Esophagus (tissue), 2 donors: Measurements from ENCODE around the gene RNU6-9. TPM values are rescaled to one million over a fixed set of nuclear protein-coding genes. Genes with fewer than 3 reads are reported as not detected.

Source experiments
- H3K27ac ChIP-seq, 2 donors: one replicate each; pipeline ENCODE4 v1.5.1; 2013; ENCODE audit warnings: low read depth in 2 of 2, mild to moderate bottlenecking in 2 of 2, inconsistent platforms in 1 of 2, low read length in 1 of 2, moderate library complexity in 1 of 2
- H3K27me3 ChIP-seq, 2 donors: one replicate each; pipeline ENCODE4 v1.6.1; 2013; ENCODE audit warnings: low read length in 2 of 2, control low read depth in 1 of 2, mild to moderate bottlenecking in 1 of 2; ENCODE audit not compliant: insufficient read depth in 2 of 2, control insufficient read depth in 1 of 2
- H3K36me3 ChIP-seq, 2 donors: one replicate each; pipeline ENCODE4 v1.6.1; 2013; ENCODE audit warnings: low read length in 1 of 2; ENCODE audit not compliant: control insufficient read depth in 2 of 2, insufficient read depth in 2 of 2
- H3K4me1 ChIP-seq, 2 donors: one replicate each; pipeline ENCODE4 v1.6.1; 2013; ENCODE audit warnings: low read length in 1 of 2; ENCODE audit not compliant: control insufficient read depth in 2 of 2, insufficient read depth in 2 of 2
- H3K4me3 ChIP-seq, 2 donors: one replicate each; pipeline ENCODE4 v1.5.1; 2013; ENCODE audit warnings: low read length in 2 of 2, mild to moderate bottlenecking in 2 of 2, low read depth in 1 of 2, moderate library complexity in 1 of 2
- H3K9me3 ChIP-seq, 2 donors: one replicate each; pipeline ENCODE4 v1.6.1; 2013; ENCODE audit warnings: mild to moderate bottlenecking in 2 of 2, low read depth in 1 of 2, low read length in 1 of 2, moderate library complexity in 1 of 2; ENCODE audit not compliant: control insufficient read depth in 2 of 2, insufficient read depth in 1 of 2
- WGBS, 2 donors: extraction: QIAGEN DNeasy Blood & Tissue Kit; methylation state at CpG; one replicate each; pipeline ENCODE4 v1.1.7; 2013; 5-methylcytosine and 5-hydroxymethylcytosine counted together
- polyA plus RNA-seq, 2 donors: library from polyadenylated mRNA; stranded (reverse); fragments of 200-250 nt; gene quantifications; one replicate each; pipeline ENCODE4 v1.2.3, GENCODE V29; 2013
- donor health status: healthy with polysubstance abuse.
- donor health status: Bipolar disorder and iron deficiency.

The RNU6-9 gene
- polyA plus RNA-seq, 2 donors = not detected

- Histone ChIP-seq H3K27ac (peak within 1 kb of the TSS; percentile 92 to 95), H3K27me3 (peaks cover 0 to 10% of the 10 kb centered on the region in 2 donors), H3K9me3 (no peaks in the 10 kb centered on the region), H3K4me1 (peaks cover 7 to 14% of the 10 kb centered on the region in 2 donors), H3K36me3 (peaks cover 0 to 2% of the 10 kb centered on the region in 2 donors), H3K4me3 (peak within 1 kb of the TSS; percentile 67 to 85)
- 1% methylated on average over 62 to 72 of the region's 76 CpGs for WGBS, 2 donors
Observed at GRCh38 chr19:913080-913748, 19.9 kb downstream of the RNU6-9 start, which contains the start of gene R3HDM4. R3HDM4 (minus strand) TSS chr19:913219; CDS start chr19:913157, 62 bp downstream.

- Histone ChIP-seq H3K36me3 (no peaks in the 10 kb centered on the region), H3K9me3 (no peaks in the 10 kb centered on the region), H3K27me3 (peaks cover 0 to 17% of the 10 kb centered on the region in 2 donors), H3K27ac (no peak overlapping the region), H3K4me1 (peaks cover 12 to 19% of the 10 kb centered on the region in 2 donors), H3K4me3 (peak overlapping the region in 1 of 2 donors; percentile 21)
- whole genome bisulfite sequencing, 2 donors = 19 to 23% methylated on average over 30 to 35 of the region's 35 CpGs
Observed at GRCh38 chr19:916645-917322, 23.5 kb downstream of the RNU6-9 start.

GRCh38 chr19:917323-918151 is 24.3 kb downstream of the RNU6-9 start, which contains the start of gene KISS1R:
KISS1R (plus strand) TSS chr19:917333; CDS start chr19:917503, 170 bp downstream.
- Histone ChIP-seq H3K27ac (no peak within 1 kb of the TSS), H3K36me3 (no peaks in the 10 kb centered on the region), H3K27me3 (peaks cover 0 to 17% of the 10 kb centered on the region in 2 donors), H3K9me3 (no peaks in the 10 kb centered on the region), H3K4me3 (peak within 1 kb of the TSS in 1 of 2 donors; percentile 21), H3K4me1 (peaks cover 12 to 19% of the 10 kb centered on the region in 2 donors)
- WGBS, 2 donors = 1 to 2% methylated on average over 57 to 87 of the region's 87 CpGs

GRCh38 chr19:918152-918437 is 24.8 kb downstream of the RNU6-9 start:
- no peak overlapping the region for H3K4me3 ChIP-seq

GRCh38 chr19:918481-919198 is 25.4 kb downstream of the RNU6-9 start:
- H3K9me3 ChIP-seq = no peaks in the 10 kb centered on the region
- H3K27ac ChIP-seq = no peak overlapping the region
- peaks cover 0 to 17% of the 10 kb centered on the region in 2 donors for H3K27me3 ChIP-seq
- peaks cover 12 to 17% of the 10 kb centered on the region in 2 donors for H3K4me1 ChIP-seq
- H3K36me3 ChIP-seq = no peaks in the 10 kb centered on the region
- no peak overlapping the region for H3K4me3 ChIP-seq
- WGBS, 2 donors = 3 to 4% methylated on average over 47 to 58 of the region's 58 CpGs

More at GRCh38 chr19:918152-918437, 24.8 kb downstream of the RNU6-9 start:
- WGBS, 2 donors = 2 to 5% methylated on average over 12 of the region's 12 CpGs
- Histone ChIP-seq H3K9me3 (no peaks in the 10 kb centered on the region), H3K27me3 (peaks cover 0 to 17% of the 10 kb centered on the region in 2 donors), H3K27ac (no peak overlapping the region), H3K36me3 (no peaks in the 10 kb centered on the region), H3K4me1 (peaks cover 12 to 19% of the 10 kb centered on the region in 2 donors)

GRCh38 chr19:919199-920050 is 26.1 kb downstream of the RNU6-9 start:
- H3K27me3 ChIP-seq = peaks cover 0 to 17% of the 10 kb centered on the region in 2 donors

GRCh38 chr19:920051-920864 is 27.0 kb downstream of the RNU6-9 start:
- Histone ChIP-seq H3K9me3 (no peaks in the 10 kb centered on the region), H3K27ac (no peak overlapping the region), H3K27me3 (peaks cover 0 to 17% of the 10 kb centered on the region in 2 donors), H3K4me3 (peak overlapping the region; percentile 31 to 34), H3K4me1 (peaks cover 15 to 21% of the 10 kb centered on the region in 2 donors), H3K36me3 (no peaks in the 10 kb centered on the region)
- WGBS, 2 donors = 1% methylated on average over 70 to 84 of the region's 84 CpGs

More at GRCh38 chr19:919199-920050, 26.1 kb downstream of the RNU6-9 start:
- H3K4me3 ChIP-seq = peak overlapping the region; percentile 10 to 34
- H3K9me3 ChIP-seq = no peaks in the 10 kb centered on the region
- 2 to 3% methylated on average over 64 to 68 of the region's 68 CpGs for WGBS, 2 donors
- H3K36me3 ChIP-seq = no peaks in the 10 kb centered on the region
- peaks cover 12 to 17% of the 10 kb centered on the region in 2 donors for H3K4me1 ChIP-seq
- no peak overlapping the region for H3K27ac ChIP-seq

- Histone ChIP-seq H3K4me1 (peaks cover 9% of the 10 kb centered on the region in 2 donors), H3K4me3 (peak overlapping the region; percentile 81 to 83), H3K9me3 (no peaks in the 10 kb centered on the region), H3K27ac (no peak overlapping the region), H3K27me3 (peaks cover 0 to 2% of the 10 kb centered on the region in 2 donors), H3K36me3 (peaks cover 0 to 1% of the 10 kb centered on the region in 2 donors)
- 10 to 22% methylated on average over 19 to 31 of the region's 31 CpGs for WGBS, 2 donors
Observed at GRCh38 chr19:924553-925086, 31.3 kb downstream of the RNU6-9 start.
